Measurements from ENCODE around the gene MLXIP.

GRCh38 chr12:122162976-122163375 lies 84.4 kb downstream of the MLXIP start:
- TF ChIP-seq POLR2AphosphoS5 (IDR thresholded peaks at IDR 0.05) = no peak
- no peak for TF ChIP-seq POLR2A (IDR thresholded peaks at IDR 0.05)
- no peak for TF ChIP-seq CTCF (IDR thresholded peaks at IDR 0.05)

Measured in prostate gland (tissue), 2 donors.